Mucosa of descending colon (tissue), 3 donors: ENCODE results near the gene FHL2. TPM values are rescaled to one million over a fixed set of nuclear protein-coding genes. Genes with fewer than 3 reads are reported as not detected.
"Not testable (repeated sequence)": the region's sequence is repeated elsewhere in the genome, so short reads cannot be mapped to it uniquely, and the experiment has no call there.

Experiments
- ATAC-seq: fragments of 200-7000 bp; cut with Tn5 transposase; one replicate; pipeline ENCODE4 v1.9.1; 2020; ENCODE audit warnings: mild to moderate bottlenecking, moderate library complexity
- DNase-seq, 3 donors: peaks; one replicate each; pipeline ENCODE4 v3.0.0-alpha.2; 2020
- H3K36me3 ChIP-seq: fragments of 200-600 bp; one replicate; pipeline ENCODE4 v1.8.0; 2021; ENCODE audit warnings: low read depth, mild to moderate bottlenecking
- H3K4me1 ChIP-seq: fragments of 200-600 bp; one replicate; pipeline ENCODE4 v1.8.0; 2021; ENCODE audit warnings: low read depth, mild to moderate bottlenecking
- H3K4me3 ChIP-seq: fragments of 200-600 bp; one replicate; pipeline ENCODE4 v1.8.0; 2021; ENCODE audit warnings: mild to moderate bottlenecking
- H3K9me3 ChIP-seq: fragments of 200-600 bp; one replicate; pipeline ENCODE4 v1.8.0; 2021; ENCODE audit warnings: mild to moderate bottlenecking
- intact Hi-C, 2 donors: fragments of 100-400 bp; cut with DNase I in 1 of 2; cut with micrococcal nuclease in 1 of 2; formaldehyde crosslinking; loops; one replicate each; pipeline versions ENCODE4 v1.11.0 to v1.11.1; 2022; cut with DNase I, micrococcal nuclease
- total RNA-seq, 3 donors: library from RNA; stranded (reverse); fragmentation: NEBNext Ultra II Directional in 2 of 3; extraction: Animal tissue kit (Norgen Biotek cat#: 25700) in 2 of 3; gene quantifications; one replicate each; pipeline versions ENCODE4 v1.2.1 to v1.2.4, GENCODE V29; 2021 to 2023
- TF ChIP-seq, protein P1 (sequence below): fragments of 200-600 bp; IDR thresholded peaks from one replicate; pipeline ENCODE4 v1.8.0; 2022; ENCODE audit warnings: antibody characterized with exemption, mild to moderate bottlenecking
- donor health status: DM: no; HTN: no; CAD: no; lungs with moderate emphysema.
- donor health status: DM: no; HTN: no; CAD: no.
- donor health status: DM: no; HTN: yes; CAD: no.

The FHL2 gene
- total RNA-seq, 3 donors from 2014 or later, result 109 to 132 (median 113) TPM

GRCh38 chr2:105328281-105329196 is 70.3 kb downstream of the FHL2 start:
- TF ChIP-seq, protein P1, sequence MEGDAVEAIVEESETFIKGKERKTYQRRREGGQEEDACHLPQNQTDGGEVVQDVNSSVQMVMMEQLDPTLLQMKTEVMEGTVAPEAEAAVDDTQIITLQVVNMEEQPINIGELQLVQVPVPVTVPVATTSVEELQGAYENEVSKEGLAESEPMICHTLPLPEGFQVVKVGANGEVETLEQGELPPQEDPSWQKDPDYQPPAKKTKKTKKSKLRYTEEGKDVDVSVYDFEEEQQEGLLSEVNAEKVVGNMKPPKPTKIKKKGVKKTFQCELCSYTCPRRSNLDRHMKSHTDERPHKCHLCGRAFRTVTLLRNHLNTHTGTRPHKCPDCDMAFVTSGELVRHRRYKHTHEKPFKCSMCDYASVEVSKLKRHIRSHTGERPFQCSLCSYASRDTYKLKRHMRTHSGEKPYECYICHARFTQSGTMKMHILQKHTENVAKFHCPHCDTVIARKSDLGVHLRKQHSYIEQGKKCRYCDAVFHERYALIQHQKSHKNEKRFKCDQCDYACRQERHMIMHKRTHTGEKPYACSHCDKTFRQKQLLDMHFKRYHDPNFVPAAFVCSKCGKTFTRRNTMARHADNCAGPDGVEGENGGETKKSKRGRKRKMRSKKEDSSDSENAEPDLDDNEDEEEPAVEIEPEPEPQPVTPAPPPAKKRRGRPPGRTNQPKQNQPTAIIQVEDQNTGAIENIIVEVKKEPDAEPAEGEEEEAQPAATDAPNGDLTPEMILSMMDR, result no peak
- intact Hi-C loops, result no loop called here
- Histone ChIP-seq H3K9me3 (no peaks in the 10 kb centered on the region), H3K4me1 (peaks cover 16% of the 10 kb centered on the region), H3K36me3 (no peaks in the 10 kb centered on the region), H3K4me3 (peak overlapping the region; percentile 34)
- peak in 2 of 3 donors; percentile 56 to 57 for DNase-seq
- ATAC-seq, result peak; percentile 59

DNA sequence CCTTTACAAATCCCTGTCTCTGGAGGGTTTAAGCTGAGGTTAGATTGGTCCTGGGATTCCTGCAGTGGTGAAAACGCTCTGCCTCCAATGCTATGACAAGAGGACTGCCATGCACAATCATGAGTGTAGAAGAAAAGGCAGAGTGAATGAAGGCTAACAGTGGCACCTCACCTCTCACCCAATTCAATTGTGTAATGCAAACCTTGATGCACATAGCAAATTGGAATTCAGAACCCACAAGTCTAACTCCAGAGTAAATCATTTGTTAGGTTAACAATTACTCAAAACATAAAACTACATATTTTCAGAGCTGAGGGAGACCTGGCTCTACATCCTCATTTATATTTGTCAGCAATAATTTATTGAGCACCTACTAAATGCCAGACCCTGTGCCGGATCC is 71.2 kb downstream of the FHL2 start:
- intact Hi-C loops, result no loop called here
- ATAC-seq (no peak), DNase-seq (no peak)
- Histone ChIP-seq H3K9me3 (no peaks in the 10 kb centered on the region), H3K4me1 (peaks cover 16% of the 10 kb centered on the region), H3K36me3 (no peaks in the 10 kb centered on the region), H3K4me3 (no peak overlapping the region)
- TF ChIP-seq, protein P1, result no peak

GRCh38 chr2:105327271-105327670 is 71.6 kb downstream of the FHL2 start:
- H3K9me3 ChIP-seq, H3K36me3 ChIP-seq, ATAC-seq, H3K4me3 ChIP-seq, intact Hi-C loops, DNase-seq: not testable (repeated sequence)
- H3K4me1 ChIP-seq, result peaks cover 16% of the 10 kb centered on the region

DNA sequence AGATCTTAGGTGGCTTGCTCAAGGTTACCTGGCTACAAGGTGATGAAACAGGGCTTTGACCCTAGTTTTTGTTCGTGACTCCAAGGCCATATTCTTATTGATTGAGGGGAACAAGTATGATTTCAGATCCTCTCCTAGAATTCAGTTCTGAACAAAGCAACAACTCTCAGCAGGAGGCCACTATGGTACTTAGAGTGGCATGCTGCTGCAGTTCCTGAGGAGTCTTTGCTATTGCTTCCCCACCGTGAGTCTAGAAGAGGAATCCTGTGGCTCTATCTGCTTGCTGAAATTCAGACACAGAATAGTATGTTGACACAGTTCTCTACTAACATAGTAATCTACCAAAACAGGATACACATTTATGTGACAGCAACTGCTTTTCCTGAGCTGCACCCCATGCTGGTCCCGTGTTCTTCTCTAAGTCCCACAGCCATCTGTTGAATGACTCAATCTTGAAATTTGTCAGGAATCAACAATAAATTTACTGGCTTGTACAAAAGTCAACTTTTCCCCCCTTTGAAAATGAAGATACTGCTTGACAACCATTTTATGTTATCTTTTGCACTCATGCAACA is 73.4 kb downstream of the FHL2 start:
- H3K9me3 ChIP-seq, result no peaks in the 10 kb centered on the region
- DNase-seq (no peak), ATAC-seq (no peak)
- TF ChIP-seq, protein P1, result no peak
- intact Hi-C loops, result no loop called here
- H3K4me1 ChIP-seq, result peaks cover 15% of the 10 kb centered on the region
- no peak overlapping the region for H3K4me3 ChIP-seq
- H3K36me3 ChIP-seq, result no peaks in the 10 kb centered on the region

DNA sequence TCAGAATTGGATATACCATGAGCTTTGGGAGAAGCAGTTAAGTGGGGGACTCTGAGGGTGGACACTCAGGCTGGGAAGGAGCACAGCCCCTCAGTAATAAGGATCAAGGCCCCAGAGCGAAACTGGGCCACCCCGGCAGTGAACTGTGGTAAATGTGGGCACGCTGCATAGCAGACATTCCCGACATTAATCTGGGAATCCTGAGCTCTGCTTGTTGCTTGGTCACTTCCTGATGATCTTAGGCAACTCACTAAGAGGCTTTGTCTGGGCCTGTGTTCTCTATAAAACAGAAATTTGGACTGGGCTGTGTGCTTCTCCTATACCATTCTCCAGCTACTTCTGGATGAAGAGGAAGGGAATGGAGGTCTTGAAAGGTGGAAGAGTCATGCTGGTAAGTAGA is 74.1 kb downstream of the FHL2 start:
- Histone ChIP-seq H3K4me3 (no peak overlapping the region), H3K9me3 (no peaks in the 10 kb centered on the region), H3K36me3 (no peaks in the 10 kb centered on the region), H3K4me1 (peaks cover 12% of the 10 kb centered on the region)
- DNase-seq, result no peak
- TF ChIP-seq, protein P1, result no peak
- no peak for ATAC-seq
- intact Hi-C loops, result no loop called here

DNA sequence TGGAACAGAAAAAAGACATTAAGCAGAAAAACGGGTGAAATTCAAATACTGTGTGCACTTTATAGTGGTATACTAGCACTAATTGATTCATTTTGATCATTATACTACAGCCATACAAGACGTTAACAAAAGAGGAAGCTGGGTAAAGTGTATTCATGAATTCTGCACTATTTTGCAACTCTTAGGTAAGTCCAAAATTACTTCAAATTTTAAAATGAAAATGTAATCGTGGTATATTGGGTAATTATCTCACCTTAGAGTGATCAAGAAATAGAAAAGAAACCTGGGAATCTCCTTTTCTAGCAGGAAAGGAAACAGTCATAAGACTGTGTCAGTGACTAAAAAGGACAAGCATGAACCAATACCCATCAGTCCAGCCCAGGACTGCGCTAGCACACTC is 74.8 kb downstream of the FHL2 start:
- no peak for ATAC-seq
- TF ChIP-seq, protein P1, result no peak
- intact Hi-C loops, result no loop called here
- DNase-seq, result no peak
- H3K36me3 ChIP-seq, result no peaks in the 10 kb centered on the region
- H3K9me3 ChIP-seq, result no peaks in the 10 kb centered on the region
- H3K4me3 ChIP-seq, result no peak overlapping the region
- H3K4me1 ChIP-seq, result peaks cover 12% of the 10 kb centered on the region
